C1 segment of cervical spinal cord (tissue), 14 donors: ENCODE data around the gene POU2F3.
A peak's percentile ranks its signal among the peaks of the same experiment; 100 is the strongest.

Source experiments
- DNase-seq, 14 donors: peaks; one replicate each; lab custom pipeline; 2025; lab: John Stamatoyannopoulos, UW

The POU2F3 gene

GRCh38 chr11:120210626-120211521 lies 29.1 kb upstream of the POU2F3 start, which contains the start of gene OAF:
TSS of gene OAF (plus strand) at chr11:120211032. CDS start at chr11:120211280, 248 bp downstream.
- DNase-seq: peak in 9 of 14 donors; percentile 15 to 75 (median 36)

GRCh38 chr11:120211522-120212258 lies 28.2 kb upstream of the POU2F3 start:
- no peak for DNase-seq

GRCh38 chr11:120212259-120212878 lies 27.6 kb upstream of the POU2F3 start:
- no peak for DNase-seq

GRCh38 chr11:120212926-120213325 lies 27.0 kb upstream of the POU2F3 start:
- DNase-seq: no peak

GRCh38 chr11:120214581-120214980 lies 25.4 kb upstream of the POU2F3 start:
- no peak for DNase-seq

GRCh38 chr11:120215634-120216033 lies 24.3 kb upstream of the POU2F3 start:
- DNase-seq: no peak

- no peak for DNase-seq
Observed at GRCh38 chr11:120216426-120217102, 23.4 kb upstream of the POU2F3 start.

- DNase-seq: no peak
Observed at GRCh38 chr11:120217526-120217925, 22.4 kb upstream of the POU2F3 start.

GRCh38 chr11:120217941-120218694 lies 21.8 kb upstream of the POU2F3 start:
- peak in 8 of 14 donors; percentile 16 to 78 (median 44) for DNase-seq

- no peak for DNase-seq
Observed at GRCh38 chr11:120218695-120219033, 21.3 kb upstream of the POU2F3 start.

- DNase-seq: no peak
Observed at GRCh38 chr11:120219232-120219937, 20.6 kb upstream of the POU2F3 start.

GRCh38 chr11:120219938-120220746 lies 19.8 kb upstream of the POU2F3 start:
- DNase-seq: no peak

- no peak for DNase-seq
Observed at GRCh38 chr11:120220747-120221037, 19.2 kb upstream of the POU2F3 start.

GRCh38 chr11:120221115-120221752 lies 18.7 kb upstream of the POU2F3 start:
- DNase-seq: no peak

- DNase-seq: no peak
Observed at GRCh38 chr11:120222916-120223315, 17.0 kb upstream of the POU2F3 start.

- no peak for DNase-seq
Observed at GRCh38 chr11:120223793-120224192, 16.1 kb upstream of the POU2F3 start.

- DNase-seq: no peak
Observed at GRCh38 chr11:120224361-120224760, 15.6 kb upstream of the POU2F3 start.

GRCh38 chr11:120224972-120225909 lies 14.7 kb upstream of the POU2F3 start:
- no peak for DNase-seq
